Stimulated activated CD4-positive, alpha-beta T cell treated with anti-CD3 and anti-CD28 coated beads, Interleukin-4, amount 100 ng/mL, for 4 hours (primary cell): ENCODE data around the gene PLD5.
"Not testable (repeated sequence)": the region's sequence is repeated elsewhere in the genome, so short reads cannot be mapped to it uniquely, and the experiment has no call there.

Source experiments
- DNase-seq, 2 experiments: peaks; one replicate each; pipeline ENCODE4 v3.0.0-alpha.2; 2020

Gene PLD5

GRCh38 chr1:242264419-242264818 is 260.1 kb downstream of the PLD5 start:
- not testable (repeated sequence) for DNase-seq

- no peak for DNase-seq
These were observed 279.2 kb downstream of the PLD5 start for GRCh38 chr1:242245255-242245654.

- DNase-seq, result no peak
These were observed 281.0 kb downstream of the PLD5 start for GRCh38 chr1:242243472-242243871.

- no peak for DNase-seq
These were observed 281.5 kb downstream of the PLD5 start for GRCh38 chr1:242242983-242243382.

- no peak for DNase-seq
These were observed 282.6 kb downstream of the PLD5 start for GRCh38 chr1:242241936-242242335.

GRCh38 chr1:242240691-242241090 is 283.8 kb downstream of the PLD5 start:
- no peak for DNase-seq

GRCh38 chr1:242240077-242240476 is 284.4 kb downstream of the PLD5 start:
- DNase-seq, result no peak

- no peak for DNase-seq
These were observed 285.1 kb downstream of the PLD5 start for GRCh38 chr1:242239398-242239797.

GRCh38 chr1:242237051-242237450 is 287.4 kb downstream of the PLD5 start:
- DNase-seq, result no peak

GRCh38 chr1:242228991-242229390 is 295.5 kb downstream of the PLD5 start:
- no peak for DNase-seq

GRCh38 chr1:242225767-242226573 is 298.5 kb downstream of the PLD5 start:
- no peak for DNase-seq

- DNase-seq, result not testable (repeated sequence)
These were observed 299.4 kb downstream of the PLD5 start for GRCh38 chr1:242224878-242225766.

- no peak for DNase-seq
These were observed 300.0 kb downstream of the PLD5 start for GRCh38 chr1:242224461-242224860.

- DNase-seq, result no peak
These were observed 304.6 kb downstream of the PLD5 start for GRCh38 chr1:242219905-242220304.

GRCh38 chr1:242219298-242219901 is 305.1 kb downstream of the PLD5 start:
- DNase-seq, result no peak

GRCh38 chr1:242216368-242216767 is 308.1 kb downstream of the PLD5 start:
- DNase-seq, result no peak

- DNase-seq, result not testable (repeated sequence)
These were observed 310.0 kb downstream of the PLD5 start for GRCh38 chr1:242214455-242214854.

- DNase-seq, result not testable (repeated sequence)
These were observed 311.5 kb downstream of the PLD5 start for GRCh38 chr1:242212961-242213360.

- DNase-seq, result no peak
These were observed 312.1 kb downstream of the PLD5 start for GRCh38 chr1:242212401-242212800.

GRCh38 chr1:242211254-242212022 is 313.1 kb downstream of the PLD5 start:
- DNase-seq, result no peak

GRCh38 chr1:242210316-242210715 is 314.2 kb downstream of the PLD5 start:
- DNase-seq, result not testable (repeated sequence)

- DNase-seq, result no peak
These were observed 315.4 kb downstream of the PLD5 start for GRCh38 chr1:242209063-242209462.

- no peak for DNase-seq
These were observed 316.5 kb downstream of the PLD5 start for GRCh38 chr1:242208021-242208420.
